Stimulated activated CD8-positive, alpha-beta memory T cell treated with anti-CD3 and anti-CD28 coated beads, Interleukin-4, amount 100 ng/mL, for 24 hours (primary cell): ENCODE measurements around the gene KLK5.
"Not testable (repeated sequence)": the region's sequence is repeated elsewhere in the genome, so short reads cannot be mapped to it uniquely, and the experiment has no call there.

Experiments used
- DNase-seq: peaks from one replicate; pipeline ENCODE4 v3.0.0-alpha.2; 2020; ENCODE audit warnings: low read depth

KLK5 gene

DNA sequence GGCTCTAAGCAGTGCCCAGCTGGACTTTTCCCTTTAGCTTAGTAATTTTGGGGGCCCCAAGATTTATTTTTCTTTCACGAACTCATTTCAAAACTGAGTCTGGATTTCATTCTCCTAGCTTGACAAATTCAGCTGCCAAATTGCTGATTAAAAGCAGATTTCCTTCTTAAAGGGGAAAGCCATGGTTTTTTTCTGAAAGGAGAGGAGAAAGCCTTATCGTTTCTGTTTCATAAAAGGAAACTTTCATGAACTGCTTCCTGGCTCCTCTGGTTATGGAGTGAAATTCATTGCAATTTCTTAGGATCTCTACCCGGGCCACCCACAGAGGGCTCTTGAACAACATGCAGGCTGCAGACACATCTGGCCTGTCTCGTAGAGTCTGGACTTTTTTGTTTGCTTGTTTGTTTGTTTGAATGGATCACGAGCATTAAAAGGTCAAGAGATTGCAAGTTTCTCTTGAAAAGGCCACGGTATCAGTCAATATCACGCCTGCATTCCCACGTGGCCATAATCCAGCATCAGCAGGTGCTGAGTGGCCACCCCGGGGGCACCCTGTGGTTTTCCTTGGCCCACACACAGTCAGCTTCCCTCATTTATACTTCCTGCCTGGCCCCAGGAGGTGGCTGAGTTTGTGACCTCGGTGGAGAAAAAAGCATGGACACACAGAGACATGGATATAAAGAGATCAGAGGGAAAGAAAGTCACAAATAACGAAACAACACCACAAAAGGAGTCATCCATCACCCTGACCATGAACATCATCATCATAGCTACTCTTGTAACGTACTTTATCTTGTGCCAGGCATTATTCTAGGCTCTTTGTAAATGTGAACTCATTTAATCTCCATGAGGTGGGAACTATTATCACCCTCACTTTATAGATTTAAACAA, 31.2 kb downstream of the KLK5 start:
- DNase-seq = no peak

DNA sequence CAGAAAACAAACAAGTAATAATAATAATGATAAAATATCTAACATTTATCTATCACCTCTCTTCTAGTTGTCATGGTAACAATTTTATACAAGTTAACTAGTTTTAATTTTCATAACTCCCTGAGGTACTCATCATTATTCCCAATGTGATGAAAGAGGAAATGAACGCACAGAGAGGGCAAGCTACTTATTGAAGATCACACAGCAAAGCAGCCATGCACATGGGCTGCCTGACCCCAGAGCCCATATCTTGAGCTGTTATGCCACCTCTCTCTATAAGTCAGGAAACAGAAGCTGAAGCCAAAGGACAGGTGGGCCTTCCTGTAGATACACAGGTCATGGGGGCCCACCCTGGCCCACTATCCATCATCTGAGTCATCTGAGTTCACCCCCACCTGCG, 36.8 kb downstream of the KLK5 start:
- DNase-seq = no peak

DNA sequence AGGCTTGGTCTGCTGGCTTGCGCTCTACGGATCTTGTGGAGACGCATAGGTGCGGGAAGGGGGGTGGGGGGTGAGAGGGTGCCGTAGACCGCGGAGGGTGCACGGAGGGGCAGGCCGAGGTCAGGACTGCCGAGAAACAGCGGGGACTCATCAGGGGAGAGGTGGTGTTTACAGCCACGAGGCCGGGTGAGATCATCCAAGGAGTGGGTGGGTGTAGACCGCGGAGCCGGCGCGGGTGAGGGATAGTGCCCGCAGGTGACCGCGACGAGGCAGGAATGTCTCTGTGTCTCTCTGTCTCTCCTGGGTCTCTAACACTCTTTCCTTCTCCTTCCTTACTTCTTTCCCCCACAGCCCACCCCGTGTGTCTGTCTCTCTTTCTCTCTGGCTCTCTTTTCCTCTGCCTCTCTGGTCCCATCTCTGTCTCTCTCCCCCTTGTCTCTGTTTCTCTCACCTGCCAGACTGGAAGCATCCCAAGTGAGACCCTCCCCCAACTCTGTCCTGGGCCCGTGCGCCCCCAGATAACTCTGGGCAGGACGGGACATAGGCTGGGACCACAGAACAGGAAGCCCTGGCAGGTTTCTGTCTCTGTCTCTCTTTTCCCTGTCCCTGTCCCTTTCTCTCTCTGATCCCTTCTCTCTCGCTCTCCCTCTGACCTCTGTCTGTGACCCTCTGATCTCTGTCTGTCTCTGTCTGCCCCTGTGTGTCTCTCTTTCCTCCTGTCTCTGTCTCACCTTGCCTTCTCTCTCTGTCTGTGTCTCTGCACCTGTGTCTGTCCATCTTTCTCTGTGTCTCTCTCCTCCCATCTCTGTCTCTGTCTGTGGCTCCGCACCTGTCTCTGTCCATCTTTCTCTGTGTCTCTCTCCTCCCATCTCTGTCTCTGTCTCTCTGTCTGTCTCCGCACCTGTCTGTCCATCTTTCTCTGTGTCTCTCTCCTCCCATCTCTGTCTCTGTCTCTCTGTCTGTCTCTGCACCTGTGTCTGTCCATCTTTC, 39.8 kb downstream of the KLK5 start:
- DNase-seq = no peak

DNA sequence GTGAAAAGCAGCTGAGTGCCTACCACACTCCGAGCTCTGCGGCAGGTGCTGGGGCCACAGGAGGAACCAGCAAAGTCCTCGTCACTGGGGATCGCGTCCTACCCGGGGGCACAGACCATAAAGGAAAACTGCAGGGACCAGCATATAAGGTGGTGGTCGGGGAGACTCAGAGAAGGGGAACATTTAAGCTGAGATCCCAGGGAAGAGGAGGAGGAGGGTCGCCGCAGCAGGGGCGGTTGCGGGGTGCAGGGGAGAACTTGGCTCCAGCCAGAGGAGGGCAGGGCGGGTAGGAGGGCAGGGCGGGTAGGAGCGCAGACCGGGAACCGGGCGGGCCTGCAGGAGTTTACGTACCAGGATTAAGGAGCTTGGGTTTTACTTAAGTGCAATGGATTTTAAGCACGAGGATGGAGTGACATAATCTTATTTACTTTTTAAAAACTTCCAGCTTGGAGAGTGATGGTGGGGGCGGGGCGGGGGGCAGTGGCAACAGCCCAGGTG, 40.7 kb downstream of the KLK5 start:
- DNase-seq = no peak

DNA sequence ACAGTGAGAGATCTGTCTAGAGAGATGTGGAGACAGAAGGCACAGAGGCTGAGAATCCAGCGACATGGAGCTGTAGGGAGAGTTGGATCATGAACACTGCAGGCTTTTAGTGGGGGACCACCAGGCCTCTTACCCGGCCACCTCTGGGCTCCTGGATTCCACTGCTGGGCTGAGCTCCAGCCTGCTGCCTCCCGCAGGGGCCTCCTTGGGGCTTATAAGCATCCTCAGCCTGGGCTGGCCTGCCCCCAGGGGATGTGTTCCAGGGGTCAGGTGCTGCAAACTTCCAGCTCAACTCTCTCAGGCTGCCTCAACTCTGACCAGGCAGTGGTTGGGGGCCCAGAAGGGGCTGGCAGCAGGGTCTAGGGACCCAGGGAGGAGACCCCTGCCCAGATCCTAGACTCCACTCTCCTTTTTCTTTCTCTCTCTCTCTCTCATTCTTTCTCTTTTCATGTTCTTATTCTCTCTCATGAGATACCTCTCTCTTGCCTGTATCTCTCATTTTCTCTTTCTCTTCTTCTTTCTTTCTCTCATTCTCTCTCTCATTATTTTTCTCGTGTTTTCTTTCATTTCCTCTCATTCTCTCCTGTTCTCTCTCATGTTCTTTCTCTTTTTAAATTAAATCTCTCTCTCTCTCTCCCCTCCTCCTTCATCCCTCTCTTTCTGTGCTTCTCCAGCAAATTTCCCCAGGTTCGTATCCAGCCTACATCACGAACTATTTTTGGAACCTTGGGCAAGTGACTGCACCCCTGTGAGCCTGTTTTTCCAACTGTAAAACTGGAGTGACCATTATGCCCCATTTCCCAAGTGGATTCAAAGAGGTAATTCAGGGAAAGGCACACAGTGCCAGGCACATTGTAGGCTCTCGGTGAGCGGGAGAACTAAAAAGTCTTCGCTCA, 41.4 kb downstream of the KLK5 start, which contains the start of gene KLK4:
KLK4 (minus strand) TSS at position 190 of the 896 bp plus-strand sequence. CDS start 657 bp downstream, outside the sequence.
- DNase-seq = no peak

DNA sequence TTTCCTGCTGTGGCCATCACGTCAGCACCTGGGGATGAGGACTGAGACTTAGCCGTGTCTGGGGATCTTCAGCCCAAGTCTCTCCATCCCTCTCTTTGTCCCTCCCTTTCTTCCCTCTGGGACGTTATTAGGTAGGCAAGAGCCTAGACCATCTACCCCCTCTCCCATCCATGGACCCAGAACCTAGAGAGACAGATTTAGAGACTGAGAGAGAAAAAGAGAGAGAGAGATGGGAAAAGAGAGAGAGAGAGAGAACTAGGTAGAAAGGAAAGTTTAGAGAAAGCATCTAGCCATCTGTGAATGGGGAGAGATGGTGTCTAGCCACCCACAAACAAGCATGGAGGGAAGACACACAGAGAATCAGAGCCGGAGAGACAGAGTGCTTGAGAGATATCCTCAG, 42.1 kb downstream of the KLK5 start:
- DNase-seq = no peak

DNA sequence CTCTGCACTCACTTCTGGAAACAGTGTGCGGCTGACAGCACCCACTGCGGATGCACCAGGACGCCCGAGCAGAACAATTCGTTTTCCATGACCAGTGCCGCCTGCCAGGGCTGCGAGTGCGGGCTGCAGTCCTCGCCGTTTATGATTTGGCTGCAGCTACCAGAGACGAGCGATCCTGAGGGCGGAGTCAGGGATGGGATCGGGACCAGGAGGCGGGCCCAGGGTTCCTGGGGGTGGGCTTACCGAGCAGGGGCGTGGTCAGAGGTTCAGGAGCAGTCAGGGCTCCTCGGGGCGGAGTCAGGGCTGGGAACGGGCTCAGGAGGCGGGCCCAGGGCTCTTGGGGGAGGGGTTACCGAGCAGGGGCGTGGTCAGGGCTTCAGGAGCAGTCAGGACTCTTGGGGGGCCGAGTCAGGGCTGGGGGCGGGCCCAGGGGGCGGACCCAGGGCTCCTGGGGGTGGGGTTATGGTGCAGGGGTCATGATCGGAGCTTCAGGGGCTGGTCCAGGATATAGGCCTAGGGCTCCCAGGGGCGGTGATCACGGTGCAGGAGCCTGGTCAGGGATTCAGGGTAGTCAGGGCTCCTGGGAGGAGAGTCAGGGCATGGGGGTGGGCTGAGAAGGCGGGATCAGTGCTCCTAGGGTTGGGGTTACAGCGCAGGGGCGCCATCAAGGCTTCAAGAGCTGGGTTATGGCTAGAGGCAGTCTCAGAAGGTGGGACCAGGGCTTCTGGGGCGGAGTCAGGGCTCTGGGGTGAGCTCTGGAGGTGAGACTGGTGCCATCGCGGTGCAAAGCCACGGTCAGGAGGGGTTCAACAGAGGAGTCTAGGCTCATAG, 43.4 kb downstream of the KLK5 start:
- DNase-seq = peak; percentile 15

GRCh38 chr19:50908336-50908735, 44.5 kb downstream of the KLK5 start:
- no peak for DNase-seq

DNA sequence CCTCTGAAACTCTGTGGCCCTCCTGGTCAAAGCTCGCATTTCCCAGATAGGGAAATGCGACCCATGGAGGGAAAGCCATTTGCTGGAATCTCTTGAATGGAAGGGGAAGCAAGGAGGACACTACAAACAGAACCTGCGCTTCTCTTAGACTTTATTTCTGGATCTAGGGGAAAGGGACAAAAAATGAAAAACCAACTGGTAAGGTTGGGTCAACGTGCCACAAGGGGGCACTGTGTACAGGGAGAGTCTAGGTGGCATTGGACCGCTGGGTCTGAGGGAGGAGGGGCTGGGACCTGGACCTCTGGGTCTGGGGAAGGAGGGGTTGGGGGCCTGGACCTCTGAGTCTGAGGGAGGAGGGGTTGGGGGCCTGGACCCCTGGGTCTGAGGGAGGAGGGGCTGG, 46.6 kb downstream of the KLK5 start:
- peak; percentile 21 for DNase-seq

GRCh38 chr19:50902640-50903039, 50.2 kb downstream of the KLK5 start:
- DNase-seq = no peak

DNA sequence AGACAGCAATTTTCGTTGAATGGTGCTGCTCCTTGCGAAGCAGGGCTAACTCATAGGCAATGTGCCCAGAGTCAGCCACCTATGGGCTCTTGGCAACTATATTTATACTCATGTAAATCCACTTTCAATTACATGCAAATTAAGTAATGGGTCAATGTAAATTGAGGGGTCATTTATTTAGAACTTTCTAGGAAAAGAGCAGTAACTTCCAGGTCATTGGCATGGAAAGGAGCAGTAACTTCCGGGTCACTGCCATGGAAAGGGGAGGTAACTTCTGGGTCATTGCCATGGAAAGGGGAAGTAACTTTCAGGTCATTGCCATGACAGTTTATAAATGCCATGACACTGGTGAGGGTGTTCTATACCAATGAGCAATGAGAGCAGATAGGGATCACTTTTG, 53.3 kb downstream of the KLK5 start:
- DNase-seq = no peak

- no peak for DNase-seq
These were observed 54.8 kb downstream of the KLK5 start for GRCh38 chr19:50898018-50898417.

- DNase-seq = no peak
These were observed 55.2 kb downstream of the KLK5 start for GRCh38 chr19:50897612-50898011.

GRCh38 chr19:50897191-50897607, 55.6 kb downstream of the KLK5 start:
- no peak for DNase-seq

GRCh38 chr19:50896591-50897190, 56.1 kb downstream of the KLK5 start:
- no peak for DNase-seq

DNA sequence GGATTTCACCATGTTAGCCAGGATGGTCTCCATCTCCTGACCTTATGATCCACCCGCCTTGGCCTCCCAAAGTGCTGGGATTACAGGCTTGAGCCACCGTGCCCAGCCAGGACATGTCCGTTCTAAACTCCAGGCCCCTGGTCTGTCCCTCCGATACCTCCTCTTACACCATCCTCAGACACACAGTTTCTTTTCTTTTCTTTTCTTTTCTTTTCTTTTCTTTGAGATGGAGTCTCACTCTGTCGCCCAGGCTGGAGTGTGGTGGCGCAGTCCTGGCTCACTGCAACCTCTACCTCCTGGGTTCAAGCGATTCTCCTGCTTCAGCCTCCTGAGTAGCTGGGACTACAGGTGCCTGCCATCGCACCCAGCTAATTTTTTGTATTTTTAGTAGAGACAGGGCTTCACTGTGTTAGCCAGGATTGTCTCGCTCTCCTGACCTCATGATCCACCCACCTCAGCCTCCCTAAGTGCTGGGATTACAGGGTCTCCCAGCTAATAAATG, 56.7 kb downstream of the KLK5 start:
- not testable (repeated sequence) for DNase-seq

- DNase-seq = no peak
These were observed 58.1 kb downstream of the KLK5 start for GRCh38 chr19:50894478-50895356.
